Endodermal cell (in vitro differentiated cells): ENCODE data around the gene GMNN. TPM values are rescaled to one million over a fixed set of nuclear protein-coding genes. Genes with fewer than 3 reads are reported as not detected.

Source experiments
- DNase-seq: peaks from one replicate; pipeline ENCODE4 v3.0.0-alpha.2; 2017
- H3K27ac ChIP-seq: 2 replicates; pipeline ENCODE4 v1.5.1; 2013; ENCODE audit warnings: mild to moderate bottlenecking, low read depth, low read length, moderate library complexity
- H3K27me3 ChIP-seq: 2 replicates; pipeline ENCODE4 v1.6.1; 2013; ENCODE audit warnings: mild to moderate bottlenecking, low read length, moderate library complexity; ENCODE audit not compliant: insufficient read depth, control insufficient read depth, poor library complexity, severe bottlenecking
- H3K36me3 ChIP-seq: 2 replicates; pipeline ENCODE4 v1.7.0; 2013; ENCODE audit warnings: mild to moderate bottlenecking, low read length, moderate library complexity; ENCODE audit not compliant: control insufficient read depth, insufficient read depth
- H3K4me1 ChIP-seq: one replicate; pipeline ENCODE4 v1.7.0; 2013; ENCODE audit warnings: low read length; ENCODE audit not compliant: control insufficient read depth, insufficient read depth
- H3K4me3 ChIP-seq: 2 replicates; pipeline ENCODE4 v1.5.1; 2013; ENCODE audit warnings: mild to moderate bottlenecking, low read length, moderate library complexity
- H3K9ac ChIP-seq: 2 replicates; pipeline ENCODE4 v1.6.1; 2013; ENCODE audit warnings: mild to moderate bottlenecking, low read length, moderate library complexity; ENCODE audit not compliant: poor library complexity, severe bottlenecking; ENCODE audit errors: extremely low read depth
- H3K9me3 ChIP-seq: 2 replicates; pipeline ENCODE4 v1.6.1; 2013; ENCODE audit warnings: mild to moderate bottlenecking, low read length, moderate library complexity; ENCODE audit not compliant: control insufficient read depth
- H3K27ac Mint-ChIP-seq: 2 replicates; pipeline ENCODE4 v1.8.0; 2020; ENCODE audit warnings: mixed read lengths
- H3K27me3 Mint-ChIP-seq: 2 replicates; pipeline ENCODE4 v1.8.0; 2021; ENCODE audit warnings: mild to moderate bottlenecking, mixed read lengths; ENCODE audit not compliant: insufficient read depth
- H3K36me3 Mint-ChIP-seq: 2 replicates; pipeline ENCODE4 v1.8.0; 2020; ENCODE audit warnings: low read depth, mixed read lengths
- H3K4me1 Mint-ChIP-seq: 2 replicates; pipeline ENCODE4 v1.8.0; 2020; ENCODE audit warnings: mixed read lengths
- H3K4me3 Mint-ChIP-seq: 2 replicates; pipeline ENCODE4 v1.8.0; 2020; ENCODE audit warnings: mild to moderate bottlenecking, moderate library complexity, mixed read lengths
- H3K9me3 Mint-ChIP-seq: 2 replicates; pipeline ENCODE4 v1.8.0; 2020; ENCODE audit warnings: mild to moderate bottlenecking, mixed read lengths
- CTCF ChIP-seq: fragments of 200-600 bp; sonication (generic); conservative IDR thresholded peaks from 2 replicates; pipeline ENCODE4 v1.5.0; 2021; ENCODE audit warnings: antibody characterized with exemption, mild to moderate bottlenecking
- WGBS, 2 experiments: methylation state at CpG; one replicate each; pipeline versions ENCODE4 v1.1.5 to v1.1.7; 2013; ENCODE audit warnings: missing lambda C conversion rate in 2 of 2, mixed read lengths in 1 of 2; ENCODE audit not compliant: insufficient coverage in 1 of 2, insufficient read length in 1 of 2; 5-methylcytosine and 5-hydroxymethylcytosine counted together
- total RNA-seq, 2 donors: library from RNA; stranded (reverse); fragmentation: NEBNext Ultra II Directional in 1 of 2; extraction: Animal tissue kit (Norgen Biotek cat#: 25700) in 1 of 2; gene quantifications; 2 replicates in 1 of 2; 3 replicates in 1 of 2; pipeline ENCODE4 v1.2.1, GENCODE V29; 2021

The GMNN gene
- total RNA-seq, 2 donors from 2014 or later = 64.9 to 79.7 TPM

- Mint-ChIP-seq H3K4me1 (no peaks in the 10 kb centered on the region), H3K27ac (no peak overlapping the region)
- WGBS, 2 experiments = 91 to 92% methylated on average over 4 to 5 of the region's 5 CpGs
Measured at GRCh38 chr6:24742216-24742738, 32.5 kb upstream of the GMNN start.

GRCh38 chr6:24743265-24743943, 31.3 kb upstream of the GMNN start:
- Histone ChIP-seq H3K27me3 (no peaks in the 10 kb centered on the region), H3K4me1 (no peaks in the 10 kb centered on the region), H3K36me3 (no peaks in the 10 kb centered on the region), H3K4me3 (no peak overlapping the region), H3K9ac (no peak overlapping the region), H3K9me3 (no peaks in the 10 kb centered on the region), H3K27ac (no peak overlapping the region)
- H3K9me3 Mint-ChIP-seq = no peaks in the 10 kb centered on the region
- no peak for TF ChIP-seq CTCF
- H3K27me3 Mint-ChIP-seq = no peaks in the 10 kb centered on the region
- DNase-seq = no peak
- WGBS, 2 experiments = 89 to 100% methylated on average over 1 to 2 of the region's 2 CpGs
- H3K4me3 Mint-ChIP-seq = no peak overlapping the region
- no peaks in the 10 kb centered on the region for H3K4me1 Mint-ChIP-seq
- H3K27ac Mint-ChIP-seq = no peak overlapping the region
- H3K36me3 Mint-ChIP-seq = no peaks in the 10 kb centered on the region

More at GRCh38 chr6:24742216-24742738, 32.5 kb upstream of the GMNN start:
- DNase-seq = no peak
- Histone ChIP-seq H3K4me3 (no peak overlapping the region), H3K27ac (no peak overlapping the region), H3K36me3 (no peaks in the 10 kb centered on the region), H3K9me3 (no peaks in the 10 kb centered on the region), H3K27me3 (no peaks in the 10 kb centered on the region), H3K4me1 (no peaks in the 10 kb centered on the region), H3K9ac (no peak overlapping the region)
- no peaks in the 10 kb centered on the region for H3K36me3 Mint-ChIP-seq
- H3K27me3 Mint-ChIP-seq = no peaks in the 10 kb centered on the region
- no peaks in the 10 kb centered on the region for H3K9me3 Mint-ChIP-seq
- TF ChIP-seq CTCF = no peak
- H3K4me3 Mint-ChIP-seq = no peak overlapping the region

- no peak for TF ChIP-seq CTCF
- no peak overlapping the region for H3K27ac ChIP-seq
- no peak overlapping the region for H3K4me3 Mint-ChIP-seq
- DNase-seq = no peak
- peaks cover 2% of the 10 kb centered on the region for H3K27me3 Mint-ChIP-seq
- H3K27me3 ChIP-seq = no peaks in the 10 kb centered on the region
- no peaks in the 10 kb centered on the region for H3K9me3 ChIP-seq
- H3K27ac Mint-ChIP-seq = no peak overlapping the region
- no peaks in the 10 kb centered on the region for H3K4me1 ChIP-seq
- H3K4me1 Mint-ChIP-seq = no peaks in the 10 kb centered on the region
- H3K36me3 ChIP-seq = no peaks in the 10 kb centered on the region
- H3K4me3 ChIP-seq = no peak overlapping the region
- 100% methylated on average over 1 to 3 of the region's 3 CpGs for WGBS, 2 experiments
- no peak overlapping the region for H3K9ac ChIP-seq
- no peaks in the 10 kb centered on the region for H3K9me3 Mint-ChIP-seq
- no peaks in the 10 kb centered on the region for H3K36me3 Mint-ChIP-seq
Measured at GRCh38 chr6:24743944-24744335, 30.8 kb upstream of the GMNN start.
